GM12872 (cell line): ENCODE measurements around the gene MICAL2.

Source experiments
- CTCF ChIP-seq: IDR thresholded peaks from 3 replicates; pipeline ENCODE4 v1.5.1; 2011; ENCODE audit warnings: low read depth, mild to moderate bottlenecking, low read length, moderate library complexity; ENCODE audit not compliant: insufficient read depth

Gene MICAL2

DNA sequence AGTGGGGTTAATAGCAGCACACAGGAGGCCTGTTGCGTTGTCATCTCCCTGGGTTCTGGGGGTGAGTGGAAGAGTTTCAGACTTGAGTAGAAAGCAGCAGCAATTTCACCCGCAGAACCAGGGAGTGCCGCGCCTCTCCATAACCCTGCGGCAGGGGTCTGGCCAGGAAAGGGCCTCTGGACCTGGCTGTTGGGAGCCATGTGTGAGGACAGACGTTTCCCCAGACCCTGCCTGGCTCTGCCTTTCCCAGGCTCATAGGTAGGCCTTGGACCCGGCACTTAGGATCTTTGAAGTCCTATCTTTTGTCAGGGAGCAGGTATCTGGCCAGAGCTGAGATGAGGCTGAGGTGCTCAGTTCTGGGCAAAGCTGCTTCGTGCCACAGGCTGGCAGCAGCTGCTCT, 160.4 kb downstream of the MICAL2 start:
- TF ChIP-seq CTCF, result no peak

DNA sequence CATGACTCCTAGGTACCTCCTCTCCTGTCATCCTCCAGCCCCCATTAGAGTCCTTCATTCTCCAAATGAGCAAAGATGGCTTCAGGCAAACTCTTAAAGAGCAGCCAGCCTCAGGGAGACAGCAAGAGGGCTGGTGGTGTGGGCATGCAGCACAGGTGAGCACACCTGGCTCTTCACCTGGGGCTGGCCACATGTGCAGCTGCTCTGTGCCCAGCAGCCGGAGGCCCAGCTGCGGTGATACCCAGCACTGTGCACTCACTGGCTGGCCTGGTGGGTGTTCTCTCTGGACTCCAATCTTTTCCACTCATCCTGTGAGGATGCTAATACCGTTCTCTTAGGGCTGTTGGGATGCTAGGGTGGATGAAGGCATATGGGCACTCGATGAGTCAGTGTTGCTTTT, 160.9 kb downstream of the MICAL2 start:
- no peak for TF ChIP-seq CTCF

GRCh38 chr11:12271826-12272366, 161.5 kb downstream of the MICAL2 start:
- no peak for TF ChIP-seq CTCF

DNA sequence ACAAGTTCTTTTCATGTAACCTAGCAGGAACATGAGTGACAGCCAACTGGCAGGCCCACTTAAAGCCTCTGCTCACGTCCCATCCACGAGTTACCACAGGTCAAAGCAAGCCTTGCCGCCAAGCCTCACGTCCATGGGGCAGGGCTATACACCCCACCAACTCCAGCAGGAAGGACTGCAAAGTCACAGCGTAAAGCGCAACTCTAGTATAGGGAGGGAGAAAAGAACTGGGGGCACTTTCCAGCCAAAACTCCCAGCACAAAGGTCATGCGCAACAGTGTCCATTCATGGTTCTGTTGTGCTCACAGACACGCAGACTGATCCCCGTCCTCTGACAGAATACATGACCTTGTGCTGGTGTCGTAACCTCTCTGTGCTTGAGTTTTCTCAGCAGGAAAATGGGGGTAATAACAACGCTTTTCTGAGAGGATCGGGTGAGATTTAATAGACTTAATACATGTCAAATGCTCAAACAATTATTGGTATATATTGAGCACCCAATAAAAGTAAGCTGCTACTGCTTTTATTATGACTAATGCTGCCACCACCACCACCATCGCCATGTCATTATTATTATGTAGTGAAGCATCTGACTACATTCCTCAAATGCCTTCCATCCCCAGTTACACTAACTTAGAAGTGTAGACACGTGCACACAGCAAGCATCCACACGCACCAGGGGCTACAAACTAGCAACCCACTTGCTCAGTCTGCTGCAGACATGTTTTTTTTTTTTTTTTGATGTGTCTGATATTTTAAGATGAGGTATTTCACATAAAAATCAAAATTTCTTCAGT, 162.6 kb downstream of the MICAL2 start:
- TF ChIP-seq CTCF, result no peak

- no peak for TF ChIP-seq CTCF
These were observed 163.2 kb downstream of the MICAL2 start for GRCh38 chr11:12273618-12273995.

DNA sequence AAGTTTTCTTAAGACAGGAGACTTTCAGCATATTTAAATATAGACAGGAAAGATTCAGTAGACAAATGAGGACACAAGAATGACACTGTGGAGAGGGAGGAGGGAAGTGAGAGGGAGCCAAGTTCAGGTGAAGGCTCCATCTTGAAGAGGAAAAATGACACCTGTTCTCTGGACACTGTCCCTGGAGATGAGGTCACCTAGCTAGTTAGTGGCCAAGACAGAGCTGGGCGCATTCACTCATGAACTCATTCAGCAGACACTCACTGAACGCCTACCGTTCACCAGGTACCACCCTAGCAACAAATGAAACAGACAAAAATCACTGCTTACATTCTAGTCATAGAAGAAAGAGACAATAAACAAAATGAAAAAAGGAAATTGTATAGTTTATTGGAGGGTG, 163.7 kb downstream of the MICAL2 start:
- no peak for TF ChIP-seq CTCF

DNA sequence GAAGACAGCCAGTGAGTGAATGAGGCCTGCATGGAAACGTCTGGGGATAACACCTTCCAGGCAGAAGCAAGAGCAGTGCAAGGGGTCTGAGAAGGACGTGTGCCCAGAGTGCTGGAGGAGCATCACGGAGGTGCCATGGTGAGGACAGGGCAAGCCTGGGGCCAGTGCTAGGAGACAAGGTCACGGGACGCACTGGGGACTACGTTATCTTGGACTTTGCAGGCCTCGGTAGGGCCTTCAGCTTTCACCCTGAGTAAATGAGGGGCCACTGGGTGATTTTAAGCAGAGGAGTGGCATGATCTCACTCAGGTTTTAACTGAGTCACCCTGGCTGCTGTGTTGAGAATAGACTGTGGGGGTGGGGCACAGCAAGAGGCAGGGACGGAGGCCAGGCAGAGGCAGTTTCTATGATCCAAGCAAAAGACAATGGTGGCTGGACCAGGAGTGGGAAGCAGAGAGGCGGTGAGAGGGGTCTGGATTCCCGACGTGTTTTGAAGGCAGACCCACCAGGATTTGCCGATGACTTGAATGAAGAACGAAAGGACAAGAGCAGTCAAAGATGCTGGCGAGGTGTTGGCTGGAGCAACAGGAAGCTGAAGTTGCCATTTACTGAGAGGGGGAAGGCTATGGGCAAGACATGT, 164.3 kb downstream of the MICAL2 start:
- TF ChIP-seq CTCF, result no peak
